GM12878 (cell line): ENCODE results near the gene SLC1A2.

Source experiments
- BACH1 ChIP-seq: fragments of 450-650 bp; IDR thresholded peaks from 2 replicates; pipeline ENCODE4 v1.6.1; 2017; ENCODE audit warnings: mild to moderate bottlenecking, borderline replicate concordance
- CBFB ChIP-seq: IDR thresholded peaks from 2 replicates; pipeline ENCODE4 v1.6.1; 2016; ENCODE audit warnings: antibody characterized with exemption, low read depth
- CBX3 ChIP-seq: fragments of 200-600 bp; sonication (generic); IDR thresholded peaks from 2 replicates; pipeline ENCODE4 v1.6.1; 2016; ENCODE audit warnings: low read depth, borderline replicate concordance
- CREM ChIP-seq: IDR thresholded peaks from 2 replicates; pipeline ENCODE4 v1.6.1; 2014; ENCODE audit warnings: antibody characterized with exemption, low read depth
- CTCF ChIP-seq, 3 experiments: IDR thresholded peaks in 2 of 3; conservative IDR thresholded peaks in 1 of 3; 2 replicates each; pipeline ENCODE4 v1.5.1; 2011; ENCODE audit warnings: low read depth in 3 of 3, low read length in 3 of 3, mild to moderate bottlenecking in 3 of 3, control low read depth in 2 of 3, moderate library complexity in 2 of 3, inconsistent platforms in 1 of 3, mixed read lengths in 1 of 3; ENCODE audit not compliant: control insufficient read depth in 2 of 3, insufficient read depth in 1 of 3; ENCODE audit errors: extremely low read depth in 1 of 3
- EP300 ChIP-seq, 2 experiments: fragments of 150-350 bp in 1 of 2; IDR thresholded peaks; 2 replicates each; pipeline ENCODE4 v1.6.1; 2011 to 2012; ENCODE audit warnings: low read depth in 2 of 2, low read length in 2 of 2, borderline replicate concordance in 1 of 2, improper control_type of control experiment in 1 of 2, inconsistent platforms in 1 of 2; ENCODE audit not compliant: control insufficient read depth in 1 of 2
- FOXM1 ChIP-seq: IDR thresholded peaks from 2 replicates; pipeline ENCODE4 v1.6.1; 2012; ENCODE audit warnings: low read depth, mild to moderate bottlenecking, inconsistent platforms, low read length, moderate library complexity
- HCFC1 ChIP-seq: fragments of 150-350 bp; IDR thresholded peaks from 2 replicates; pipeline ENCODE4 v1.6.1; 2014; ENCODE audit warnings: low read length
- POLR2AphosphoS5 ChIP-seq: IDR thresholded peaks from 2 replicates; pipeline ENCODE4 v1.6.1; 2011; ENCODE audit warnings: mild to moderate bottlenecking, low read length, inconsistent platforms
- YY1 ChIP-seq: IDR thresholded peaks from 2 replicates; pipeline ENCODE4 v1.6.1; 2011; ENCODE audit warnings: low read depth, mild to moderate bottlenecking, low read length
- ZBTB40 ChIP-seq: fragments of 450-650 bp; IDR thresholded peaks from 2 replicates; pipeline ENCODE4 v1.6.1; 2016; ENCODE audit warnings: mild to moderate bottlenecking, moderate library complexity, borderline replicate concordance
- TF ChIP-seq, protein P1 (sequence below): fragments of 450-650 bp; IDR thresholded peaks from 2 replicates; pipeline ENCODE4 v1.6.1; 2018; ENCODE audit warnings: mild to moderate bottlenecking, low read depth, moderate library complexity; ENCODE audit not compliant: partially characterized antibody

GRCh38 chr11:35327829-35328228 lies 91.5 kb downstream of the SLC1A2 start:
- TF ChIP-seq BACH1 (no peak), FOXM1 (no peak), ZBTB40 (no peak), CTCF (IDR thresholded peaks at IDR 0.05 in 2 of 3, conservative IDR thresholded peaks at IDR 0.05 in 1 of 3; ENCODE audit: control insufficient read depth in 2 of 3, extremely low read depth in 1 of 3, insufficient read depth in 1 of 3, low read depth in 3 of 3, low read length in 3 of 3) (no peak), CBX3 (no peak), HCFC1 (no peak), EP300 (IDR thresholded peaks at IDR 0.05; ENCODE audit: borderline replicate concordance in 1 of 2, control insufficient read depth in 1 of 2, low read depth in 2 of 2, low read length in 2 of 2) (no peak), CREM (no peak), POLR2AphosphoS5 (no peak), CBFB (no peak), YY1 (no peak)
- TF ChIP-seq, protein P1, sequence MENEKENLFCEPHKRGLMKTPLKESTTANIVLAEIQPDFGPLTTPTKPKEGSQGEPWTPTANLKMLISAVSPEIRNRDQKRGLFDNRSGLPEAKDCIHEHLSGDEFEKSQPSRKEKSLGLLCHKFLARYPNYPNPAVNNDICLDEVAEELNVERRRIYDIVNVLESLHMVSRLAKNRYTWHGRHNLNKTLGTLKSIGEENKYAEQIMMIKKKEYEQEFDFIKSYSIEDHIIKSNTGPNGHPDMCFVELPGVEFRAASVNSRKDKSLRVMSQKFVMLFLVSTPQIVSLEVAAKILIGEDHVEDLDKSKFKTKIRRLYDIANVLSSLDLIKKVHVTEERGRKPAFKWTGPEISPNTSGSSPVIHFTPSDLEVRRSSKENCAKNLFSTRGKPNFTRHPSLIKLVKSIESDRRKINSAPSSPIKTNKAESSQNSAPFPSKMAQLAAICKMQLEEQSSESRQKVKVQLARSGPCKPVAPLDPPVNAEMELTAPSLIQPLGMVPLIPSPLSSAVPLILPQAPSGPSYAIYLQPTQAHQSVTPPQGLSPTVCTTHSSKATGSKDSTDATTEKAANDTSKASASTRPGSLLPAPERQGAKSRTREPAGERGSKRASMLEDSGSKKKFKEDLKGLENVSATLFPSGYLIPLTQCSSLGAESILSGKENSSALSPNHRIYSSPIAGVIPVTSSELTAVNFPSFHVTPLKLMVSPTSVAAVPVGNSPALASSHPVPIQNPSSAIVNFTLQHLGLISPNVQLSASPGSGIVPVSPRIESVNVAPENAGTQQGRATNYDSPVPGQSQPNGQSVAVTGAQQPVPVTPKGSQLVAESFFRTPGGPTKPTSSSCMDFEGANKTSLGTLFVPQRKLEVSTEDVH, result no peak
